Osteoblast (primary cell): ENCODE measurements around the gene CPA3. TPM values are rescaled to one million over a fixed set of nuclear protein-coding genes. Genes with fewer than 3 reads are reported as not detected.

Source experiments
- DNase-seq: peaks from one replicate; pipeline ENCODE4 v3.0.0; 2011; ENCODE audit warnings: low spot score, mixed read lengths; ENCODE audit not compliant: insufficient read length; ENCODE audit errors: missing footprints
- H2AFZ ChIP-seq: 2 replicates; pipeline ENCODE4 v1.6.0; 2011; ENCODE audit warnings: mild to moderate bottlenecking, low read length
- H3K27ac ChIP-seq: 2 replicates; pipeline ENCODE4 v1.5.1; 2011; ENCODE audit warnings: mild to moderate bottlenecking, low read depth, low read length, moderate library complexity
- H3K27me3 ChIP-seq: 2 replicates; pipeline ENCODE4 v1.6.0; 2012; ENCODE audit warnings: mild to moderate bottlenecking, control low read depth, inconsistent platforms, low read length, moderate library complexity; ENCODE audit not compliant: insufficient read depth
- H3K36me3 ChIP-seq: 2 replicates; pipeline ENCODE4 v1.5.1; 2011; ENCODE audit warnings: mild to moderate bottlenecking, low read length, control low read depth, moderate library complexity; ENCODE audit not compliant: insufficient read depth
- H3K4me1 ChIP-seq: 2 replicates; pipeline ENCODE4 v1.5.1; 2011; ENCODE audit warnings: mild to moderate bottlenecking, low read length, control low read depth, moderate library complexity; ENCODE audit not compliant: insufficient read depth
- H3K4me2 ChIP-seq: 2 replicates; pipeline ENCODE4 v1.6.0; 2011; ENCODE audit warnings: mild to moderate bottlenecking, low read length; ENCODE audit not compliant: insufficient read depth
- H3K4me3 ChIP-seq: fragments of 200-600 bp; sonication (generic); 3 replicates; pipeline ENCODE4 v1.5.1; 2012; ENCODE audit warnings: mild to moderate bottlenecking, low read length, inconsistent platforms; ENCODE audit not compliant: insufficient read depth
- H3K79me2 ChIP-seq: 2 replicates; pipeline ENCODE4 v1.6.0; 2012; ENCODE audit warnings: mild to moderate bottlenecking, low read length, control low read depth, inconsistent platforms; ENCODE audit not compliant: insufficient read depth
- H3K9me3 ChIP-seq: 2 replicates; pipeline ENCODE4 v1.5.1; 2011; ENCODE audit warnings: low read depth, low read length, control low read depth
- H4K20me1 ChIP-seq: 2 replicates; pipeline ENCODE4 v1.6.0; 2012; ENCODE audit warnings: mild to moderate bottlenecking, low read length, control low read depth; ENCODE audit not compliant: insufficient read depth
- CTCF ChIP-seq: IDR thresholded peaks from 2 replicates; pipeline ENCODE4 v1.5.1; 2011; ENCODE audit warnings: mild to moderate bottlenecking, low read depth, low read length, moderate library complexity; ENCODE audit errors: extremely low read depth
- total RNA-seq: library from RNA; depleted of rRNA; stranded (reverse); fragments of >200 nt; gene quantifications from 2 replicates; pipeline ENCODE4 v1.2.3, GENCODE V29; 2012

The CPA3 gene
- total RNA-seq, 1 donor, result 1.1 TPM

GRCh38 chr3:148820361-148821245 is 44.5 kb upstream of the CPA3 start:
- Histone ChIP-seq H3K9me3 (no peaks in the 10 kb centered on the region), H3K4me3 (no peak overlapping the region), H3K4me1 (no peaks in the 10 kb centered on the region), H4K20me1 (no peaks in the 10 kb centered on the region), H2AFZ (no peak overlapping the region), H3K36me3 (no peaks in the 10 kb centered on the region), H3K27me3 (peaks cover 5% of the 10 kb centered on the region), H3K79me2 (no peaks in the 10 kb centered on the region), H3K27ac (no peak overlapping the region), H3K4me2 (no peak overlapping the region)
- TF ChIP-seq CTCF, result no peak
- DNase-seq, result no peak

GRCh38 chr3:148823026-148823425 is 42.1 kb upstream of the CPA3 start:
- Histone ChIP-seq H3K79me2 (no peaks in the 10 kb centered on the region), H3K4me1 (no peaks in the 10 kb centered on the region), H3K36me3 (no peaks in the 10 kb centered on the region), H4K20me1 (no peaks in the 10 kb centered on the region), H3K27me3 (no peaks in the 10 kb centered on the region), H3K4me3 (no peak overlapping the region), H3K4me2 (no peak overlapping the region), H2AFZ (no peak overlapping the region), H3K27ac (no peak overlapping the region), H3K9me3 (no peaks in the 10 kb centered on the region)
- no peak for TF ChIP-seq CTCF
- no peak for DNase-seq

GRCh38 chr3:148825476-148825875 is 39.6 kb upstream of the CPA3 start:
- DNase-seq, result no peak
- no peaks in the 10 kb centered on the region for H3K36me3 ChIP-seq
- H3K27me3 ChIP-seq, result no peaks in the 10 kb centered on the region
- no peaks in the 10 kb centered on the region for H3K4me1 ChIP-seq
- no peak overlapping the region for H2AFZ ChIP-seq
- H3K9me3 ChIP-seq, result no peaks in the 10 kb centered on the region
- no peak for TF ChIP-seq CTCF
- no peaks in the 10 kb centered on the region for H3K79me2 ChIP-seq
- no peak overlapping the region for H3K4me3 ChIP-seq
- H3K27ac ChIP-seq, result no peak overlapping the region
- H4K20me1 ChIP-seq, result no peaks in the 10 kb centered on the region
- H3K4me2 ChIP-seq, result no peak overlapping the region

GRCh38 chr3:148827585-148827984 is 37.5 kb upstream of the CPA3 start, which contains the start of gene CPB1:
Gene CPB1 (plus strand): TSS chr3:148827811. CDS start chr3:148827824, 13 bp downstream.
- Histone ChIP-seq H3K4me1 (no peaks in the 10 kb centered on the region), H3K79me2 (no peaks in the 10 kb centered on the region), H3K4me3 (no peak within 1 kb of the TSS), H3K36me3 (no peaks in the 10 kb centered on the region), H2AFZ (no peak within 1 kb of the TSS), H3K4me2 (no peak within 1 kb of the TSS), H3K27me3 (no peaks in the 10 kb centered on the region), H4K20me1 (no peaks in the 10 kb centered on the region), H3K27ac (no peak within 1 kb of the TSS), H3K9me3 (no peaks in the 10 kb centered on the region)
- TF ChIP-seq CTCF, result no peak
- no peak for DNase-seq
